Loucy (cell line): ENCODE results near the gene TNRC6C.

Source experiments
- H2AFZ ChIP-seq: fragments of 200-600 bp; sonication (generic); 2 replicates; pipeline ENCODE4 v1.6.0; 2016; ENCODE audit warnings: antibody characterized with exemption, mild to moderate bottlenecking, low read length, moderate library complexity
- H3F3A ChIP-seq: fragments of 200-600 bp; 2 replicates; pipeline ENCODE4 v1.6.0; 2016; ENCODE audit warnings: antibody characterized with exemption, low read depth, mild to moderate bottlenecking
- H3K27me3 ChIP-seq: fragments of 200-600 bp; sonication (generic); 2 replicates; pipeline ENCODE4 v1.6.1; 2014; ENCODE audit warnings: low read length, mild to moderate bottlenecking; ENCODE audit not compliant: insufficient read depth, poor library complexity, severe bottlenecking
- H3K36me3 ChIP-seq: fragments of 200-600 bp; sonication (generic); 2 replicates; pipeline ENCODE4 v1.6.1; 2016; ENCODE audit warnings: low read length; ENCODE audit not compliant: insufficient read depth
- H3K4me1 ChIP-seq: fragments of 200-600 bp; sonication (generic); 2 replicates; pipeline ENCODE4 v1.5.1; 2014; ENCODE audit warnings: low read length, mild to moderate bottlenecking; ENCODE audit not compliant: insufficient read depth, poor library complexity, severe bottlenecking
- H3K4me2 ChIP-seq: fragments of 200-600 bp; sonication (generic); 2 replicates; pipeline ENCODE4 v1.6.0; 2014; ENCODE audit warnings: antibody characterized with exemption, low read length, low read depth, mild to moderate bottlenecking; ENCODE audit not compliant: poor library complexity, severe bottlenecking
- H3K4me3 ChIP-seq: fragments of 200-600 bp; sonication (generic); 2 replicates; pipeline ENCODE4 v1.5.1; 2014; ENCODE audit warnings: low read length, mild to moderate bottlenecking, mixed read lengths; ENCODE audit not compliant: poor library complexity, severe bottlenecking
- H3K79me2 ChIP-seq: fragments of 200-600 bp; sonication (generic); 2 replicates; pipeline ENCODE4 v1.6.1; 2014; ENCODE audit warnings: low read length; ENCODE audit not compliant: insufficient read depth
- H3K9ac ChIP-seq: fragments of 200-600 bp; sonication (generic); 2 replicates; pipeline ENCODE4 v1.6.0; 2014; ENCODE audit warnings: mild to moderate bottlenecking, low read depth, low read length, moderate library complexity; ENCODE audit not compliant: poor library complexity, severe bottlenecking
- H3K9me2 ChIP-seq: fragments of 200-600 bp; sonication (generic); replicated peaks from 2 replicates; pipeline ENCODE4 v1.6.1; 2016; ENCODE audit warnings: low read depth, low read length, mixed read lengths
- H3K9me3 ChIP-seq: fragments of 200-600 bp; sonication (generic); 2 replicates; pipeline ENCODE4 v1.6.1; 2014; ENCODE audit warnings: mild to moderate bottlenecking, antibody characterized with exemption, low read length, low read depth; ENCODE audit not compliant: insufficient read depth
- H4K20me1 ChIP-seq: fragments of 200-600 bp; sonication (generic); 2 replicates; pipeline ENCODE4 v1.6.0; 2014; ENCODE audit warnings: antibody characterized with exemption, low read length, mild to moderate bottlenecking; ENCODE audit not compliant: insufficient read depth, poor library complexity, severe bottlenecking
- EZH2phosphoT487 ChIP-seq: fragments of 200-600 bp; IDR thresholded peaks from 2 replicates; pipeline ENCODE4 v1.6.1; 2018; ENCODE audit warnings: antibody characterized with exemption, mild to moderate bottlenecking, moderate library complexity, borderline replicate concordance
- TF ChIP-seq, protein P1 (sequence below): fragments of 200-600 bp; sonication (generic); conservative IDR thresholded peaks from 2 replicates; pipeline ENCODE4 v1.5.1; 2014; ENCODE audit warnings: mild to moderate bottlenecking, antibody characterized with exemption, low read length

TNRC6C gene

DNA sequence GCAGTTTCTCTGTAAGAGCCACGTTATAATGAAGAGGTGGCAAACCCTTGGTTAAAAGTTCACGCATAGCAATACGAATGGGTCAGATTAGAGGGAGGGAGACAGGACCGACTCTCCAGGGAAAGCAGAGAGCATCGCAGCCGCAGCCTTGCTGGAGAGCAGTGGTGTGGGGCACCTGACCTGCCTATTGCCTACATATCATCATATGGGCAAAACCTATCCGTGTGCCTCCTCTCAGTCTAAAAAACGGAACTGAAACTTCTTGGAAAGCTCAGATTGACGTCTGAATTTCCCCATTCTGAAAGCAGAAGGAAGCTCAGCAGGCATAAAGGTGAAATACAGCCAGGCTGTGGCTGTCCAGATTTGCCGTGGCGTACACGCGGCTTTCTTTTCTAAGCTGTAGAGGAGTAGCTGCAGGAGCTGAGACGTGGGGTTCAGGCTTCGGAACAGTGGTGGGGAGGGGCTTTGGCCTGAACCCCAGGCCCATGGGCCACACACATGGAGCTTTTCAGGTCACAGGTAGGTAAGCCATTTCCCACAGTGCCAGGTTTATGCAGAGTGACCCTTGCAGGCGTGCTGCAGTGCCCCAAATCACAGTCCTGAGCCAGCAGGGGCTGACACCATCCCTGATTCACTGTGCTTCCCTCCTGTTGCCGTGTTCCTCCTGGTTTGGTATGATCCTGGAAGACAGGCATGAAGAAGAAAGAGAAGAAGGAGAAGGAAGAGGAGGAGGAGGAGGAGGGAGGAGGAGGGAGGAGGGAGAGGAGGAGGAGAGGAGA is 41.6 kb upstream of the TNRC6C start:
- no peaks in the 10 kb centered on the region for H3F3A ChIP-seq
- H4K20me1 ChIP-seq, result no peaks in the 10 kb centered on the region
- H3K4me3 ChIP-seq, result no peak overlapping the region
- H3K27me3 ChIP-seq, result no peaks in the 10 kb centered on the region
- no peaks in the 10 kb centered on the region for H3K4me1 ChIP-seq
- H3K4me2 ChIP-seq, result no peak overlapping the region
- H3K9me3 ChIP-seq, result no peaks in the 10 kb centered on the region
- H2AFZ ChIP-seq, result no peak overlapping the region
- H3K79me2 ChIP-seq, result no peaks in the 10 kb centered on the region
- no peak overlapping the region for H3K9ac ChIP-seq
- no peaks in the 10 kb centered on the region for H3K9me2 ChIP-seq
- no peaks in the 10 kb centered on the region for H3K36me3 ChIP-seq
- TF ChIP-seq EZH2phosphoT487, result no peak
- TF ChIP-seq, protein P1, sequence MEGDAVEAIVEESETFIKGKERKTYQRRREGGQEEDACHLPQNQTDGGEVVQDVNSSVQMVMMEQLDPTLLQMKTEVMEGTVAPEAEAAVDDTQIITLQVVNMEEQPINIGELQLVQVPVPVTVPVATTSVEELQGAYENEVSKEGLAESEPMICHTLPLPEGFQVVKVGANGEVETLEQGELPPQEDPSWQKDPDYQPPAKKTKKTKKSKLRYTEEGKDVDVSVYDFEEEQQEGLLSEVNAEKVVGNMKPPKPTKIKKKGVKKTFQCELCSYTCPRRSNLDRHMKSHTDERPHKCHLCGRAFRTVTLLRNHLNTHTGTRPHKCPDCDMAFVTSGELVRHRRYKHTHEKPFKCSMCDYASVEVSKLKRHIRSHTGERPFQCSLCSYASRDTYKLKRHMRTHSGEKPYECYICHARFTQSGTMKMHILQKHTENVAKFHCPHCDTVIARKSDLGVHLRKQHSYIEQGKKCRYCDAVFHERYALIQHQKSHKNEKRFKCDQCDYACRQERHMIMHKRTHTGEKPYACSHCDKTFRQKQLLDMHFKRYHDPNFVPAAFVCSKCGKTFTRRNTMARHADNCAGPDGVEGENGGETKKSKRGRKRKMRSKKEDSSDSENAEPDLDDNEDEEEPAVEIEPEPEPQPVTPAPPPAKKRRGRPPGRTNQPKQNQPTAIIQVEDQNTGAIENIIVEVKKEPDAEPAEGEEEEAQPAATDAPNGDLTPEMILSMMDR, result no peak

- no peaks in the 10 kb centered on the region for H4K20me1 ChIP-seq
- H3K9me2 ChIP-seq, result no peaks in the 10 kb centered on the region
- H3K9me3 ChIP-seq, result no peaks in the 10 kb centered on the region
- H3K4me2 ChIP-seq, result no peak overlapping the region
- no peaks in the 10 kb centered on the region for H3K4me1 ChIP-seq
- H3K36me3 ChIP-seq, result no peaks in the 10 kb centered on the region
- no peaks in the 10 kb centered on the region for H3K79me2 ChIP-seq
- no peak for TF ChIP-seq EZH2phosphoT487
- TF ChIP-seq, protein P1, result no peak
- no peaks in the 10 kb centered on the region for H3F3A ChIP-seq
- H3K27me3 ChIP-seq, result no peaks in the 10 kb centered on the region
- H3K4me3 ChIP-seq, result no peak overlapping the region
- H3K9ac ChIP-seq, result no peak overlapping the region
- H2AFZ ChIP-seq, result no peak overlapping the region
These were observed 39.2 kb upstream of the TNRC6C start for GRCh38 chr17:77919276-77919675.

GRCh38 chr17:77923135-77923534 is 35.4 kb upstream of the TNRC6C start:
- TF ChIP-seq, protein P1, result no peak
- no peak for TF ChIP-seq EZH2phosphoT487
- Histone ChIP-seq H3K9ac (no peak overlapping the region), H3K9me2 (no peaks in the 10 kb centered on the region), H3F3A (no peaks in the 10 kb centered on the region), H3K9me3 (no peaks in the 10 kb centered on the region), H3K27me3 (no peaks in the 10 kb centered on the region), H3K4me3 (no peak overlapping the region), H3K4me1 (peaks cover 1% of the 10 kb centered on the region), H4K20me1 (no peaks in the 10 kb centered on the region), H3K4me2 (no peak overlapping the region), H3K36me3 (no peaks in the 10 kb centered on the region), H3K79me2 (no peaks in the 10 kb centered on the region), H2AFZ (no peak overlapping the region)
